HEK293T (cell line): ENCODE results near the gene RIMBP2.

Experiments used
- BHLHE40 ChIP-seq: fragments of 450-650 bp; IDR thresholded peaks from 2 replicates; pipeline ENCODE4 v1.6.1; 2016; ENCODE audit warnings: mild to moderate bottlenecking, moderate library complexity, borderline replicate concordance
- SP1 ChIP-seq: fragments of 450-650 bp; IDR thresholded peaks from 2 replicates; pipeline ENCODE4 v1.6.1; 2017
- TARDBP ChIP-seq: fragments of 450-650 bp; IDR thresholded peaks from 2 replicates; pipeline ENCODE4 v1.6.1; 2016

- TF ChIP-seq TARDBP, result no peak
- TF ChIP-seq SP1, result no peak
- no peak for TF ChIP-seq BHLHE40
Observed at GRCh38 chr12:130423136-130423535, 293.0 kb downstream of the RIMBP2 start.
